Dermis microvascular lymphatic vessel endothelial cell (primary cell): ENCODE results near the gene BCAP31. TPM values are rescaled to one million over a fixed set of nuclear protein-coding genes. Genes with fewer than 3 reads are reported as not detected.

Experiments
- DNase-seq, 2 donors: peaks; one replicate each; pipeline versions ENCODE4 v3.0.0 to v3.0.0-alpha.2; 2010; ENCODE audit warnings: low read depth in 2 of 2
- total RNA-seq: library from RNA; depleted of rRNA; stranded (reverse); fragments of >200 nt; gene quantifications from 2 replicates; pipeline ENCODE4 v1.2.1, GENCODE V29; 2014

BCAP31 gene
- total RNA-seq, 1 donor from 2014 or later, result 341 TPM

DNA sequence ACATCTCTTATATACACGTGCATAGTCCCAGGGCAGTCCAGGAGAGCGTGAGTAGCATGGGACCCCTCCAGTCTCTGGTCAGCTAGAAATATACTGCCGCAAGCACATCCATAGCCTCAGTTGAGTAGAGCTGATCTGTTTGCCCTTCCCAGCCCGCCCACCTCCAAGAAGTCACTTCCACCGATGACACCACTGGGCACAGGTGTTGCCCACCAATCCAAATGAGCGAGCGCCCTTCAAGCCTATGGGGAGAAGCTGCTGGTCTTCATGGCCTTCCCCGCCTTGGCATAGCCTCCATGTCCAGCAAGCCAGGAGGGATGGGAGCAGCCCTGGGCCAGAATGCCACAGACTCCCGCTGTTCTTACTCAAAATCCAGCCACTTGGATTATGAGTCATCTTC is 67.0 kb downstream of the BCAP31 start:
- DNase-seq, result no peak

DNA sequence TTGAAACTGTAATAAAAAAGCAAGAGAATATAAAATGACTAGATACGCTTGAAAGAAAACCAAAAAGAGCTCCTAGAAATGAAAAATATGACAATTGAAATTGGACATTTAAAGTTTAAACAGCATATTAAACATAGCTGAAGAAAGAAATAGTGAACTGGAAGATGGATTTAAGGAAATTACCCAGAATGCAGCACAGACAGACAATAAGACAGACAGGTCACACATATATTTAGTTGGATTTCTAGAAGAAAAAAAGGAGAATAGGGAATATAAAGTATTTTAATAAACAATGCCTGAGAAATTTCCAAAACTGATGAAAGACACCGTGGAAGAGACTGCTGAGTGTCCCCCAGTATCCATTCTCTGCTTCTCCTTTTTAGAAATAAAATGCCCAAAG is 70.6 kb downstream of the BCAP31 start:
- DNase-seq, result no peak

DNA sequence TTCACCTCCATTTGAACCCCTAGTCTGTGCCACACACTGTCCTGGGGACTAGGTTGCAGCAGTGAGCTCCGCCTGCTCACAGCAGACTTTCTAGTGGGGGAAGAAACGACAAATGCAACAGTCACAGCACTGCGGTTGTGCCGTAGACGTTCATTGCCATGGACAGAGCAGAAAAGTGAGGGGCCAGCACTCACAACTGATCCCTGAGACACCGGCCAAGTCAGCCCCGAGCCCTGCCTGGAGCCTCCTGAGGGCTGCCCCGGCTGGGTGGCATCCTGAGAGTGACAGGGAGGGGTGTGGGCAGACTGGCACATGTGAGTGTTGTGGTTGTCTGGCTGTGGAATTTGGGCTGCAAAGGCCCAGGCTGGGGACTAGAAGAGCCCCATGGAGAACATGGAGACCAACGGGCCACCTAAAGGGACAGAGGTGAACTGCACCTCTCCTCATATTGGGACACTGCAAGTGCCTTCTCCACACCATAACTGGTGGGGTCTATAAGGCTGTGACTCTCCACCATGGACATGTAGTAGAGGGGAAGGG is 72.6 kb downstream of the BCAP31 start:
- no peak for DNase-seq

DNA sequence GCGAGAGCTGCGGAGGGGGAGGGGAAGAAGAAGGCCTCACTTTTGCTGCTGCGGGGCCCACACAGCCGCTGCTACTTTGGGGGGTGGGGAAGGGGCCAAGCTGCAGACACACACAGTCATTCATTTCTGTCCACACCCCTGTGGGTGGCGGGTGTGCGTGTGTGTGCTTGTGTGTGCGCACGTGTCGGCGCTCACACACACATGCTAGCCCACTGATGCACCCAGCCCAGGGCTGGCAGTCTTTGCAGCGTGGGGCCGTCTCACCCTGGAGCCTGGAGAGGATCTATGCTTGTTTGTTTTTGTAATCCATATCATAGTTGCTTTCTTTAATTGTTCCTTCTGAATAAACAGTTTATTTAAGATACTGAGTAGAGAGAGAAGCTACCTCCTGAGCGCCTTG is 73.2 kb downstream of the BCAP31 start:
- DNase-seq, result no peak

Other genes with a start within 250 kb of the BCAP31 start
- gene BGN, start 229.4 kb downstream of the BCAP31 start, total RNA-seq, result 12.1 and 70.9 TPM in 2 replicates
- not detected in 2 replicates for gene ATP2B3, start 206.7 kb downstream of the BCAP31 start, total RNA-seq
- 37.3 and 39.0 TPM in 2 replicates for gene CCNQ, start 125.2 kb downstream of the BCAP31 start, total RNA-seq
- under 0.01 and 0.13 TPM in 2 replicates for gene DUSP9, start 77.2 kb downstream of the BCAP31 start, total RNA-seq
- not detected in 2 replicates for gene PNCK, start 50.6 kb downstream of the BCAP31 start, total RNA-seq
- gene SLC6A8, start 36.5 kb downstream of the BCAP31 start, total RNA-seq, result 5.5 and 5.9 TPM in 2 replicates
- 6.2 and 9.1 TPM in 2 replicates for gene ABCD1, start 469 bp upstream of the BCAP31 start, total RNA-seq
- gene PLXNB3, start 39.9 kb upstream of the BCAP31 start, total RNA-seq, result 2.4 and 6.7 TPM in 2 replicates
- 0.13 and 0.25 TPM in 2 replicates for gene SRPK3, start 56.7 kb upstream of the BCAP31 start, total RNA-seq
- gene IDH3G, start 70.0 kb upstream of the BCAP31 start, total RNA-seq, result 35.9 and 49.6 TPM in 2 replicates
- 134 and 155 TPM in 2 replicates for gene SSR4, start 70.3 kb upstream of the BCAP31 start, total RNA-seq
- gene PDZD4, start 106.2 kb upstream of the BCAP31 start, total RNA-seq, result 0.26 and 0.89 TPM in 2 replicates
- 0.13 TPM in 2 replicates for gene L1CAM, start 161.8 kb upstream of the BCAP31 start, total RNA-seq
- gene AVPR2, start 180.3 kb upstream of the BCAP31 start, total RNA-seq, result 1.9 and 2.0 TPM in 2 replicates
- 4.9 and 5.1 TPM in 2 replicates for gene ARHGAP4, start 201.9 kb upstream of the BCAP31 start, total RNA-seq
- 47.5 and 52.6 TPM in 2 replicates for gene NAA10, start 210.7 kb upstream of the BCAP31 start, total RNA-seq
- 10.1 and 40.3 TPM in 2 replicates for gene RENBP, start 220.3 kb upstream of the BCAP31 start, total RNA-seq
- 10.0 and 15.9 TPM in 2 replicates for gene HCFC1, start 247.4 kb upstream of the BCAP31 start, total RNA-seq
- 2.7 and 6.6 TPM in 2 replicates for gene TMEM187, start 248.4 kb upstream of the BCAP31 start, total RNA-seq